ENCODE measurements around the gene AFF2. TPM values are rescaled to one million over a fixed set of nuclear protein-coding genes. Genes with fewer than 3 reads are reported as not detected.
"Not testable (repeated sequence)": the region's sequence is repeated elsewhere in the genome, so short reads cannot be mapped to it uniquely, and the experiment has no call there.

AFF2 gene
- total and polyA plus RNA-seq, 12 donors: 0.07 to 17.9 (median 1.7) TPM

- H3K27ac ChIP-seq: no peak overlapping the region
- no peaks in the 10 kb centered on the region for H3K36me3 ChIP-seq (replicated peaks in 1 of 2)
- no peaks in the 10 kb centered on the region for H3K27me3 ChIP-seq
- no peaks in the 10 kb centered on the region for H3K9me3 ChIP-seq (replicated peaks in 1 of 3)
- intact Hi-C loops (cut with DNase I): no loop called here
- DNase-seq: no peak
- no peak overlapping the region for H3K4me3 ChIP-seq
- no peak for TF ChIP-seq POLR2A (IDR thresholded peaks at IDR 0.05)
- TF ChIP-seq, protein P1, sequence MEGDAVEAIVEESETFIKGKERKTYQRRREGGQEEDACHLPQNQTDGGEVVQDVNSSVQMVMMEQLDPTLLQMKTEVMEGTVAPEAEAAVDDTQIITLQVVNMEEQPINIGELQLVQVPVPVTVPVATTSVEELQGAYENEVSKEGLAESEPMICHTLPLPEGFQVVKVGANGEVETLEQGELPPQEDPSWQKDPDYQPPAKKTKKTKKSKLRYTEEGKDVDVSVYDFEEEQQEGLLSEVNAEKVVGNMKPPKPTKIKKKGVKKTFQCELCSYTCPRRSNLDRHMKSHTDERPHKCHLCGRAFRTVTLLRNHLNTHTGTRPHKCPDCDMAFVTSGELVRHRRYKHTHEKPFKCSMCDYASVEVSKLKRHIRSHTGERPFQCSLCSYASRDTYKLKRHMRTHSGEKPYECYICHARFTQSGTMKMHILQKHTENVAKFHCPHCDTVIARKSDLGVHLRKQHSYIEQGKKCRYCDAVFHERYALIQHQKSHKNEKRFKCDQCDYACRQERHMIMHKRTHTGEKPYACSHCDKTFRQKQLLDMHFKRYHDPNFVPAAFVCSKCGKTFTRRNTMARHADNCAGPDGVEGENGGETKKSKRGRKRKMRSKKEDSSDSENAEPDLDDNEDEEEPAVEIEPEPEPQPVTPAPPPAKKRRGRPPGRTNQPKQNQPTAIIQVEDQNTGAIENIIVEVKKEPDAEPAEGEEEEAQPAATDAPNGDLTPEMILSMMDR (IDR thresholded peaks at IDR 0.05): no peak
- H3K4me1 ChIP-seq (replicated peaks in 1 of 2): no peaks in the 10 kb centered on the region
- WGBS, 4 donors: 80 to 100% (median 88%) methylated on average over 1 of the region's 1 CpG
Measured at GRCh38 chrX:148664171-148664570, 163.8 kb downstream of the AFF2 start.

DNA sequence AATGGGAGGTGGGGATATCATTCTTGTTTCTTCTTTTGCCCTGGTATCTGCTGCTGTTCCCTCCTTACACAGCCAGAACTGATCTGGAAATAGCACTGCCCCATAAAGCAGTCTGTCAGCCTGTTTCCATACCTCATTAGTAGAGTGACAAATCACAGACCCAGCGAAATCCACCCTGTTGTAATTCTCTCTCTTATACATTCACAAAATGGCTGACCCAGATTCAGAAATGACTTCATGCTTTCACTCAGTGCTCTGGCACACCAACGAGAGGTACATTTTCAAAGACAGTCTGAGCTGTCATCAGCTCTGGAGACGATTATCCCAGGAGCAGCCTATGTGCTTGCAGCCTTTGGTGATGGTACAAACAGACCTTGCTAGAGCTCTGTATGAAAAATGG lies 164.6 kb downstream of the AFF2 start:
- no peak overlapping the region for H3K27ac ChIP-seq
- TF ChIP-seq POLR2A (IDR thresholded peaks at IDR 0.05): no peak
- TF ChIP-seq, protein P1 (IDR thresholded peaks at IDR 0.05): no peak
- no peaks in the 10 kb centered on the region for H3K27me3 ChIP-seq
- H3K9me3 ChIP-seq (replicated peaks in 1 of 3): no peaks in the 10 kb centered on the region
- H3K4me1 ChIP-seq (replicated peaks in 1 of 2): no peaks in the 10 kb centered on the region
- intact Hi-C loops (cut with DNase I): no loop called here
- no peak for DNase-seq
- H3K4me3 ChIP-seq: no peak overlapping the region
- H3K36me3 ChIP-seq (replicated peaks in 1 of 2): no peaks in the 10 kb centered on the region
- 44 to 68% (median 66%) methylated on average over 3 of the region's 3 CpGs for WGBS, 4 donors

- DNase-seq; H3K27ac ChIP-seq; intact Hi-C loops (cut with DNase I); H3K36me3 ChIP-seq (replicated peaks in 1 of 2); H3K9me3 ChIP-seq (replicated peaks in 1 of 3); H3K4me1 ChIP-seq (replicated peaks in 1 of 2); H3K27me3 ChIP-seq; H3K4me3 ChIP-seq: not testable (repeated sequence)
- whole genome bisulfite sequencing, 4 donors: 72 to 77% (median 75%) methylated on average over 3 of the region's 3 CpGs
Measured at GRCh38 chrX:148669175-148669574, 168.8 kb downstream of the AFF2 start.

- H3K9me3 ChIP-seq (replicated peaks in 1 of 3): no peaks in the 10 kb centered on the region
- no peaks in the 10 kb centered on the region for H3K27me3 ChIP-seq
- no peak overlapping the region for H3K4me3 ChIP-seq
- H3K36me3 ChIP-seq (replicated peaks in 1 of 2): no peaks in the 10 kb centered on the region
- 75 to 86% (median 84%) methylated on average over 3 of the region's 3 CpGs for WGBS, 4 donors
- no peak overlapping the region for H3K27ac ChIP-seq
- TF ChIP-seq POLR2A (IDR thresholded peaks at IDR 0.05): no peak
- TF ChIP-seq, protein P1 (IDR thresholded peaks at IDR 0.05): no peak
- no peak for DNase-seq
- H3K4me1 ChIP-seq (replicated peaks in 1 of 2): no peaks in the 10 kb centered on the region
- intact Hi-C loops (cut with DNase I): no loop called here
Measured at GRCh38 chrX:148670277-148670676, 169.9 kb downstream of the AFF2 start.

DNA sequence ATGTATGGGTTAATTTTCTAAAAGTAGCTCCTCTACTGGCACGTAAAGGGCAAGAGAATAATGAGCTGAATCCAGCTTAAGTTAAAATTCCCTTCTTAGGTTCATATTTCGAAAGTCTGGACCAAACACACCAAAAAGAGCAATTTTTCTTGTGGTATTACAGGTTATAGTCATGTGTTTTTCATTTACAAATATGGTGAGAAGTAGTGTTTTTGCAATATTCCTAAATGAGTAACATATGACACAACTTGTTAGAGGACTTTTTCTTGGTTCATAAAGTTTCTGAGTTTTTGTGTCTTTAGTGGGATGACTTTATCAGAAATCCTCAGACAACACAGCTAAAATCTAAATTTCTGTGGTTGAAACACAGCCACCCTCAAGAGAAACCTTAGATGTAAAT lies 172.1 kb downstream of the AFF2 start:
- Histone ChIP-seq H3K9me3 (replicated peaks in 1 of 3) (no peaks in the 10 kb centered on the region), H3K36me3 (replicated peaks in 1 of 2) (no peaks in the 10 kb centered on the region), H3K27me3 (no peaks in the 10 kb centered on the region), H3K27ac (no peak overlapping the region), H3K4me1 (replicated peaks in 1 of 2) (no peaks in the 10 kb centered on the region), H3K4me3 (no peak overlapping the region)
- intact Hi-C loops (cut with DNase I): no loop called here
- WGBS, 4 donors: 46 to 72% (median 57%) methylated on average over 2 of the region's 2 CpGs
- DNase-seq: no peak
- TF ChIP-seq POLR2A (IDR thresholded peaks at IDR 0.05): no peak
- TF ChIP-seq, protein P1 (IDR thresholded peaks at IDR 0.05): no peak
